ENCODE results near the gene PCGF6. TPM values are rescaled to one million over a fixed set of nuclear protein-coding genes. Genes with fewer than 3 reads are reported as not detected.
"Not testable (repeated sequence)": the region's sequence is repeated elsewhere in the genome, so short reads cannot be mapped to it uniquely, and the experiment has no call there.

PCGF6 gene, protein sequence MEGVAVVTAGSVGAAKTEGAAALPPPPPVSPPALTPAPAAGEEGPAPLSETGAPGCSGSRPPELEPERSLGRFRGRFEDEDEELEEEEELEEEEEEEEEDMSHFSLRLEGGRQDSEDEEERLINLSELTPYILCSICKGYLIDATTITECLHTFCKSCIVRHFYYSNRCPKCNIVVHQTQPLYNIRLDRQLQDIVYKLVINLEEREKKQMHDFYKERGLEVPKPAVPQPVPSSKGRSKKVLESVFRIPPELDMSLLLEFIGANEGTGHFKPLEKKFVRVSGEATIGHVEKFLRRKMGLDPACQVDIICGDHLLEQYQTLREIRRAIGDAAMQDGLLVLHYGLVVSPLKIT
- total RNA-seq, result 5.5 TPM
- long read RNA-seq, transcript PCGF6-202 (10 exons, 2,230 nt), result major isoform, 23 of 28 reads
- long read RNA-seq, partial matches to known transcripts, result 3 of 28 reads
- long read RNA-seq, other reads (novel, unspliced or antisense), result 2 of 28 reads

DNA sequence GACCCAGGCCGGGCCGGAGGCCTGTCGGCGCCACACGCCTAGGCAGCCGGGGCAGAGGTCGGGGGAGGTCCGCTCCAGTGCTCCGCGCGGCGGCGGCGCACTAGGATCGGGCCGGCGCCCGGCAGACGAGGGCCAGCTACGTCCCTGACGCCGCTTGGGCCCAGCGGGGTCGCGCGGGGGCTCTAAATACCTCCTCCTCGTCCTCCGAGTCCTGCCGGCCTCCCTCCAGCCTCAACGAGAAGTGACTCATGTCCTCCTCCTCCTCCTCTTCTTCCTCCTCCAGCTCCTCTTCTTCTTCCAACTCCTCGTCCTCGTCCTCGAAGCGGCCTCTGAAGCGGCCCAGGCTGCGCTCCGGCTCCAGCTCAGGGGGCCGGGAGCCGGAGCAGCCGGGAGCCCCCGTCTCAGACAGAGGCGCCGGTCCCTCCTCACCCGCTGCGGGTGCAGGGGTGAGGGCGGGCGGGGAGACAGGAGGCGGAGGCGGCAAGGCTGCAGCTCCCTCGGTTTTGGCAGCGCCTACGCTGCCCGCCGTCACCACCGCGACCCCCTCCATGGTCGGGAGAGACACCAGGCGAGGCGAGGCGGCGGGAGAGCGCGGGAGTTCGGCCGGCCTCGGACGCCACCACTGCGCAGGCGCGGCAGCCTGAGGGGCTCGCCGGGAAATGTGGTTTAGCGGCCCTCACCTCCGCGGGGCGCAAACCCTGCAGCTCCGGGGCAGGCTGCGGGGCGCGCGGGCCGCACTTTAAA is at the start of gene PCGF6:
Gene PCGF6 (minus strand): TSS at position 624 of the 744 bp plus-strand sequence. CDS start 74 bp downstream, at position 550.
- DNase-seq (peak; percentile 91), ATAC-seq (peak; percentile 99)
- intact Hi-C loops (cut with micrococcal nuclease), result no loop called here

DNA sequence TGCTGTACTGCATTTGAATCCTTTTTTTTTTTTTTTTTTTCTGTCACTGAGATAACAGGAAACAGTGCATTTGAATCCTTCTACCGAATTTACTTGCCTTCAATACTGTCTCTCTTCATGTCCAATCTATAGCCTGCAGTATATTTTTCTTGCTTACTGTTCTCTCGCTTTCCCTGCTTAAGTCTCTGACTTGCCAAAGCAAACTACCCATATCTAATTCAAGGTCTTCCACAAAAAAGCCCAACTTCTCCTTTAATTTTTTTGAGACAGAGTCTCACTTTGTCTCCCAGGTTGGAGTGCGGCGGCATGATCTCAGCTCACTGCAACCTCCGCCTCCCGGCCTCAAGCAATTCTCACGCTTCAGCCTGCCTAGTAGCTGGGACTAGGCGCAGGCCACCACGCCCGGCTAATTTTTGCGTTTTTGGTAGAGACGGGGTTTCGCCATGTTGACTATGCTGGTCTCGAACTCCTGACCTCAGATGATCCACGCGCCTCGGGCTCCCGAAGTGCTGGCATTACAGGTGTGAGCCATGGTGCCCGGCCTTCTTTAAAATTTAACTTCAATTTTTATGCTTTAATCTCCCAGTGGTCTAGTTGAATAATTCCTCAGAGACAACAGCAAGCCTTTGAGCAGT is 46.4 kb upstream of the PCGF6 start:
- DNase-seq (no peak), ATAC-seq (no peak)
- intact Hi-C loops (cut with micrococcal nuclease), result no loop called here

DNA sequence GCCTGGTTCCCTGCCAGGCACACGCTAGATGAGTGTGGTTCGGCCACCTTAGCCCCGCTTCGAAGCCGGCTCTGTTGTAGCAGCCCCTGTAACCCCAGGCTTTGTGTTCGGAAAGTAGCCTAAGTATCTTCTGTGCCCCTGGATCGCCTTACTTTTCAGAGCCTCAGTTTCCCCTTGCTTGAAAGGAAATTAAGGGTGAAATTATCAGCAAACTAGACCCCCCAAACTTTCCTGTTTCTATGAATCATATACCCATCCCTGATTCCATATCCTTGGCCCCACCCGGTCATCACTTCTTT is 45.8 kb upstream of the PCGF6 start:
- DNase-seq (no peak), ATAC-seq (no peak)
- intact Hi-C loops (cut with micrococcal nuclease), result no loop called here

DNA sequence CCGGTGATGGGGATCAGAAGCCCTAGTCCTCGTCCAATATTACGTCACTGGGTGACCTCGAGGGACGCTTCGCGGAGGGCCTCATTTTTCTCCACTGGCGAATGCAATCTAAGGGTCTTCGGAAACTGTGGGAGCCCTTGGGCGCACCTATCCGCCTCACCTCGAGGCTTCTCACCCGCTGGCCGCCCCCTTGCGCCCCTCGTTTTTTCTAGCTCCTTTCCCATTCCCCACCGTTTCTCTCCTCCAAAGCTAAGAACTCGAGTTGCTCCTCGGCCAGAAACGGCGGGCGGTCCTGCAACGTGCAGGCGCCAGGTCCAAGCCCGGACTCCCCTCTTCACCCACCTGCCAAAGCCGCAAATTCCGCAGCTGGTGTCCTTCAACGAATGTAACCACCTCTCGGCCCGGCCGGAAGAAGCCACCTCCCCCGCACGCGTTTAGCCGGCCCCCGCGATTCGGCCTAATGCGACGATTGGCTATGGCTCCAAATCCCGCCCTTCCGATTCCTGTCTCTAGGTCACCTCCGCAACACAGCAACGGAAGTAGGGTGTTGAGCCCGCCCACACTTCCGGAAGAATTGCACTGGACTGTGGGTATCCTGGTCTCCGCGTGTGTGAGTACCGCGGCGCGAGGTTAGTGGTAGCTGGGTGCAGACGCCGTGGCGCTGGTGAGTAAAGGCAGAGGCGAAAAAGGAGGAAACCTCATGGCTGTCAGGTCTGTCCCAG is 45.3 kb upstream of the PCGF6 start, which contains the start of the genes ATP5MK and PDCD11:
Gene ATP5MK (minus strand): TSS at position 409 of the 722 bp plus-strand sequence. CDS start 4,018 bp downstream, outside the sequence.
Gene PDCD11 (plus strand): TSS at position 560 of the 722 bp plus-strand sequence. CDS start 1,801 bp downstream, outside the sequence.
- ATAC-seq (peak; percentile 100), DNase-seq (peak; percentile 98)
- intact Hi-C loops (cut with micrococcal nuclease), result no loop called here

DNA sequence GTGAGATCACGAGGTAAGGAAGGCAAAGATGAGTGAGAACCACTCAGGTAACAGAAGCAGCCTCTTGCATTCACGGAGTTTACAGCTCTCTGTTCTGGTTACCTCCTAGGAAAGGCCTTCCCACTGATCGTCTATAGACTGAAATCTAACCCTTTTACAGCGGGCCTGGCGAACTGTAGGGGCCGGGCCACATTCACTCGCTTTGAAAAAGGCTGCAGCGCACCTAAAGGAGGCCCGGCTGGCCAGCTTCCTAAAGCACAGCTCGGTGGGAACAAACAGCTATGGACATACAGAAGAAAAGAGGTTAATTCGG is 44.8 kb upstream of the PCGF6 start:
- DNase-seq (peak; percentile 33), ATAC-seq (no peak)
- intact Hi-C loops (cut with micrococcal nuclease), result no loop called here

DNA sequence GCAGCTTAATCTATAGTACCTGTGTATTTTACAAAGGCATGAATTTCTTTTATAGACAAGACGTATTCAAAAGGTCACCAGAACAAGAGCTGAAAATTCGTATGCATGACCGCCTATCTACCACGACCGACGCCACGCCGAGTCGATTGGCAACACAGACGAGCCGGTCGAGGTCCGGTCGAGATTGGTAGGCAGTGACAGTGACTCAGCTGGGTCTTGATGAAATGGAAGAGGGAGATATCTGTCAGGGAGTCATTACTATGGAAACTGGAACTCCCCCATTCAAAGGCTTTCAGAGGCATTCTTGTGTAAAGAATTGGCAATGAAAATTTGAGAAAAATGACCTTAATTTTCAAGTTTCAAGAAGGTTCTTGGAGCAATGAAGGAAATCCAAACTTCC is 43.2 kb upstream of the PCGF6 start:
- intact Hi-C loops (cut with micrococcal nuclease), result no loop called here
- ATAC-seq (no peak), DNase-seq (no peak)

DNA sequence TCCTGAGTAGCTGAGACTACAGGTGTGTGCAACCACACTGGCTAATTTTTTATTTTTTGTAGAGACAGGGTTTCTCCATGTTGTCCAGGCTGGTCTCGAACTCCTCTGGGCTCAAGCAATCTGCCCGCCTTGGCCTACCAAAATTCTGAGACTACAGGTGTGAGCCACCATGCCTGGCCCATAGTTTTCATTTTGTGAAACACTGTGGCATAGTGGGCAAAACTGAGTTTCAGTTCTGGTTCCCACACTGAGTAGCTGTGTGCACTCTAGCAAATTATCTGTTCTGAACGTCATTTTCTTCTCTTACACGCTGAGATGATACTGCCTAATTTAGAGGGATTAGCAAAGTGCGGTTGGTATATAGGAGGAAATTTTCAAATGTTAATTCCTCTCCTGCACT is 31.8 kb upstream of the PCGF6 start:
- no peak for DNase-seq
- intact Hi-C loops (cut with micrococcal nuclease), result no loop called here
- no peak for ATAC-seq

DNA sequence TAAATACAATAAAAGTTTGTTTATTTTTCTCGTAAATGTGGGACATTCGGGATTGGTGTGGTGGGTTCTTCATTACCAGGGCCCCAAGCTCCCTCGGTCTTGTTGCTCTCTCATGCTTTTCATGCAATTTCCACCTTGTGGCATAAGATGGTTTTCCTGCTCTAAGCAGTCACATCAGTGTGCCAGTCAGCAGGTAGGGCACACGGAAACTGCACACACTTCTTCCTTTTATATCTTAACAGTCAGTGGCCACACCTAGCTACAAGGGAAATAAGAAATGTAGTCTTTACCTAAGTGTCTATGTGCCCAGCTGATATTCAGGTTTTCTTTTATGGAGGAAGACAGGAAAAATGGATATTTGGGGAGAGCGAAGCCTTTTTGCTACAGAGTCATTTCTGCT is 23.3 kb upstream of the PCGF6 start:
- DNase-seq (no peak), ATAC-seq (no peak)
- intact Hi-C loops (cut with micrococcal nuclease), result no loop called here

DNA sequence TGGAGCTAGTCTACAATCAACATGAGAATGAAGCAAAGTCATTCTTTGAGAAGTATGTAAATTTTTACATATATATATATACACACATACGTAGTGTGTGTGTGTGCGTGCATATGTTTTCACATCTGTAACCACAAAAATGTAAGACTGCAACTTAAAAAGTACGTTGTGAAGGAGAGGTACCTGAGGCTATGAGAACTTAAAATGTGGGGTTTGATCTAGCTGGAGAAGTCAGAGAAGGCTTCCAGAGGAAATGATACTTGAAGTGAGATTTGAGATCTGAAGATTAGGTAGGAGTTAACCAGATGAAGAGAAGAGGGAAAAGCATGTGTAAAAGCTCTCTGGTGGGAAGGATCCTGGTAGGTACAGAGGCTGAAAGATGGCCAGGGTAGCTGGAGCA is 22.6 kb upstream of the PCGF6 start:
- ATAC-seq, result no peak
- DNase-seq, result no peak
- intact Hi-C loops (cut with micrococcal nuclease), result no loop called here

DNA sequence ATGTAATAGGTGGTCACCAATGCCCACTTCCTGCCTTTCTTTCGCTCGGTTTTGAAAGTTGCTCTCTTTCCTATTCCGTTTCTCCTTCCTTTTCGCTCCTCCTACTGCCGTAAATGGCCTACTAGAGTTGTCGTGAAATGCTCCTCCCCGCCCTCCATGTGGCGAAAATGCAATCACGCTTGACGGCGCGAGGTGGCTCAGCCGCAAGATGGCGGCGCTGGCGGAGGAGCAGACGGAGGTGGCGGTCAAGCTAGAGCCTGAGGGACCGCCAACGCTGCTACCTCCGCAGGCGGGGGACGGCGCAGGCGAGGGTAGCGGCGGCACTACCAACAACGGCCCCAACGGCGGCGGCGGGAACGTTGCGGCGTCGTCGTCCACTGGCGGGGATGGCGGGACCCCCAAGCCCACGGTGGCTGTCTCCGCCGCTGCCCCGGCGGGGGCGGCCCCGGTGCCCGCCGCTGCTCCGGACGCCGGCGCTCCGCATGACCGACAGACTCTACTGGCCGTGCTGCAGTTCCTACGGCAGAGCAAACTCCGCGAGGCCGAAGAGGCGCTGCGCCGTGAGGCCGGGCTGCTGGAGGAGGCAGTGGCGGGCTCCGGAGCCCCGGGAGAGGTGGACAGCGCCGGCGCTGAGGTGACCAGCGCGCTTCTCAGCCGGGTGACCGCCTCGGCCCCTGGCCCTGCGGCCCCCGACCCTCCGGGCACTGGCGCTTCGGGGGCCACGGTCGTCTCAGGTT is 17.0 kb upstream of the PCGF6 start, which contains the start of gene TAF5:
Gene TAF5 (plus strand): TSS at position 195 of the 737 bp plus-strand sequence. CDS start 14 bp downstream, at position 209.
- DNase-seq (peak; percentile 91), ATAC-seq (peak; percentile 91)
- intact Hi-C loops (cut with micrococcal nuclease), result no loop called here

DNA sequence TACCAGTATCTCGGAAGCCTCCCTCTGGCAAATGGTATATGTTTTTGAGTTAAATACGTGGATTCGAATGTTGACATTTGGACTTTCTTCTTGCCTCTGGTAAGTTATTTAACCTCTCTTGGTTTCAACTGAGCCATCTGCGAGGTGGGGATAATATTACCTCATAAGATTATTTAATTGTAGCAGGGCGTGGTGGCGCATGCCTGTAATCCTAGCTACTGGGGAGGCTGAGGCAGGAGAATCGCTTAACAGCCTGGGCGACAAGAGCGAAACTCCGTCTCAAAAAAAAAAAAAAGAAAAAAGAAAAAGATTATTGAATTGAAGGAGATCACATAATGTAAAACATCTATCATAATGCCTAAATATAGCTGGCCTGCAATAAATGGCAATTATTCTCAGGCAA is 16.4 kb upstream of the PCGF6 start:
- intact Hi-C loops (cut with micrococcal nuclease), result no loop called here
- ATAC-seq (no peak), DNase-seq (no peak)

DNA sequence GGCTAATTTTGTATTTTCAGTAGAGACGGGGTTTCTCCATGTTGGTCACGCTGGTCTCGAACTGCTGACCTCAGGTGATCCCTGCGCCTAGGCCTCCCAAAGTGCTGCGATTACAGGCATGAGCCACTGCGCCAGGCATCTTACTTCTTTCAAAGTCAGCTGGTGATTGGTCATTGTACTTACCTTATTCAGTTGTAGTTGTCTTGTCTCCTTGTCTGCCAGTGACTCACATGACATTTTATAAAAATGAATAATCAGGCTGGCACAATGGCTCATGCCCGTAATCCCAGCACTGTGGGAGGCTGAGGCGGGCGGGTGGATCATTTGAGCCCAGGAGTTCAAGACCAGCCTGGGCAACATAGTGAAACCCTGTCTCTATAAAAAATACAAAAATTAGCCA is 9.9 kb upstream of the PCGF6 start:
- ATAC-seq; intact Hi-C loops (cut with micrococcal nuclease): not testable (repeated sequence)

DNA sequence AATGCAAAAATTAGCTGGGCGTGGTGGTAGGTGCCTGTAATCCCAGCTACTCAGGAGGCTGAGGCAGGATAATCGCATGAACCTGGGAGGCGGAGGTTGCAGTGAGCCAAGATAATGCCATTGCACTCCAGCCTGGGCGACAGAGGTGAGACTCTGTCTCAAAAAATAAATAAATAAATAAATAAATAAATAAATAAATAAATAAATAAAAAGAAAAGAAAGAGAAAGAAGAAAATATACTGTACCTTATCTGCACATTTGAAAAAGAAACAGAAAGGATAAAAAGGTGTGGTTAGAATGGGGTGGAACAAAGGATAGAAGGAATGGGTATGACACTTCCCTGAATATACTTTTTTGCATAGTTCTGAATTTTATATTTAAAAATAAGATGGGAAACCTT is 8.6 kb upstream of the PCGF6 start:
- ATAC-seq; intact Hi-C loops (cut with micrococcal nuclease); DNase-seq: not testable (repeated sequence)

More for the DNA sequence above, 9.9 kb upstream of the PCGF6 start:
- not testable (repeated sequence) for DNase-seq

DNA sequence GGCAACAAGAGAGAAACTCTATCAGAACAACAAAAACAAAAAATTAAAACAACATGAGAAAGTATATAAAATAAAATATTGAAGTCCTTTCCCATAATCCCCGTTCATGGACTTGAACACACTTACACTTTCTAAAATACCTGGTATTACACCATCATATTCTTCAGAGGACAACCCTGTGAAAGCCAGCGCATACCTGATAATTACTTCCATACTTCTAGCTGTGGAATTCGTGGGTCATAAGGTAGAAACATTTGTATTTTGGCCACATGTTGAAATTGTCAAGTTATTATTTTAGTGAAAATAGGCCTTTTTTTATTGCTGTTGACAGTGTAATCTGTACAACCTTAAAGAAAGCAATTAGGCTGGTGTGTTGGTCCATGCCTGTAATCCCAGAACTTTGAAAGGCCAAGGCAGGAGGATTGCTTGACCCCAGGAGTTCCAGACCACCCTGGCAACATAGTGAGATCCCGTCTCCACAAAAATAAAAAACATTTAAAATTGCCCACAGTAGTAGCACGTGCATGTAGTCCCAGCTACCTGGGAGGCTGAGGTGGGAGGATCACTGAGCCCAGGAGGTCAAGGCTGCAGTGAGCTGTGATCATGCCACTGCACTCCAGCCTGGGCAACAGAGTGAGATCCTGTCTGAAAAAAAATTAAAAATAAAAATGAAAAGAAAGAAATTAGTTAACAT is 5.1 kb upstream of the PCGF6 start:
- no peak for DNase-seq
- ATAC-seq, result no peak
- intact Hi-C loops (cut with micrococcal nuclease), result no loop called here

DNA sequence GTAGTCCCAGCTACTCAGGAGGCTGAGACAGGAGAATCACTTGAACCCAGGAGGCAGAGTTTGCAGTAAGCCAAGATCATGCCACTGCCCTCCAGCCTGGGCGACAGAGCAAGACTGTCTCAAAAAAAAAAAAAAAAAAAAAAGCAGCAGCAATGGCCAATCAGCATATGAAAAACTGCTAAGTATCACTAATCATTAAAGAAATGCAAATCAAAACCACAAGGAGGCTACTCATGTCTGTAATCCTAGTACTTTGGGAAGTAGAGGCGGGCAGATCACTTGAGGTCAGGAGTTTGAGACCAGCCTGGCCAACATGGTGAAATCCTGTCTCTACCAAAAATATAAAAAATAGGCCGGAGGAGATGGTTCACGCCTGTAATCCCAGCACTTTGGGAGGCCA is 3.6 kb upstream of the PCGF6 start:
- DNase-seq; ATAC-seq; intact Hi-C loops (cut with micrococcal nuclease): not testable (repeated sequence)

DNA sequence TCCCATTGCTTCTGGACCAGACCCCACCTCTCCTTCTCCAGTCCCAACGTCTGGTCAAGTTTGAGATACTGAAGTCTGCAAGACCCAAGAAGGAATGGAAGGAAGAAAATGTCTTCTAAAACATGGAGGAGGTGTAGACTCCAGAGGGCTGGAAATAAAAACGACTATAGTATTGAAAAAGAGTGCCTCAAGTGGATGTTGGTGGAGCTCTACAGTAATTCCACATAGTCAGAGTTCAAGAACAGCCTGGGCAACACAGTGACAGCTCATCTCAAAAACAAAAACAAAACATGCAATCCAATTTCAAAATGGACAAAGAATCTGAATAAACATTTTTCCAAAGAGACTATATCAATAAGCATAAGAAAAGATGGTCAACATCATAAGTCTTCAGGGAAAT is 2.3 kb upstream of the PCGF6 start:
- intact Hi-C loops (cut with micrococcal nuclease), result no loop called here
- ATAC-seq (no peak), DNase-seq (no peak)

DNA sequence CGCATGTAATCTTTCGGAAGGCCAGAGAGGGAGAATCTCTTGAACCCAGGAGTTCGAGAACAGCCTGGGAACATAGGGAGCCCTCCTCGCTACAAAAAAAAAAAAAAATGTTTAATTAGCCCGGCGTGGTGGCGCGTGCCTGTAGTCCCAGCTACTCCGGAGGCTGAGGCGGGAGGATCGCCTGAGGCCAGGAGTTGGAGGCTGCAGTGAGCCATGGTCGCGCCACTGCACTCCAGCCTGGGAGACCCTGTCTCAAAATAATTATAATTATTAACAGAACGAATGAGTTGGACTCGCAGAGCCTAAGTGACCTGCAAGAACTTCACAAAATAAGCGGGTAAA is 794 bp downstream of the PCGF6 start:
- intact Hi-C loops (cut with micrococcal nuclease), result no loop called here
- DNase-seq (no peak), ATAC-seq (no peak)

DNA sequence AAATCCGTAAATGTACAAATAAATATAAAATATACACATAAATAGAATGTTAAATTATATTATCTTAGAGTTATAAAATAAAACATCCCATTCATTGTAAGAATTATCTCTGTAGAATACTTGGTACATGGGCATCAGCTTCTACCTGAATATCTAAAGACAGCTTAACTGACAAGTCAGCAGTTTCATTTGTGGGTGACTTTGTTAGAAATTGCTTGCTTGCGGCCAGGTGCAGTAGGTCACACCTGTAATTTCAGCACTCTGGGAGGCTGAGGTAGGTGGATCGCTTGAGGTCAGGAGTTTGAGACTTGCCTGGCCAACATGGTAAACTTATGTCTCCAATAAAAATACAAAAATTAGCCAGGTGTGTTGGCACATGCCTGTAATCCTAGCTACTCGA is 14.6 kb downstream of the PCGF6 start:
- DNase-seq, result no peak
- intact Hi-C loops (cut with micrococcal nuclease), result no loop called here

More for the DNA sequence above, 14.6 kb downstream of the PCGF6 start:
- ATAC-seq, result no peak
